ENCODE measurements around the gene KRTAP10-12. TPM values are rescaled to one million over a fixed set of nuclear protein-coding genes. Genes with fewer than 3 reads are reported as not detected.

KRTAP10-12 gene
- total RNA-seq, 1 experiment from 2014 or later = not detected

GRCh38 chr21:44677881-44678280 lies 19.1 kb upstream of the KRTAP10-12 start:
- CTCF ChIA-PET = no interaction called here
- H3K36me3 Mint-ChIP-seq = peaks cover 2% of the 10 kb centered on the region
- H3K9me3 Mint-ChIP-seq = peaks cover 11% of the 10 kb centered on the region
- H3K27me3 Mint-ChIP-seq (ENCODE audit: low read depth) = peaks cover 5% of the 10 kb centered on the region; the same call in 1 of the 2 replicates
- H3K27ac Mint-ChIP-seq = no peak overlapping the region
- DNase-seq (ENCODE audit: low spot score) (no peak), ATAC-seq (no peak)
- peaks cover under 1% of the 10 kb centered on the region; the same call in 1 of the 2 replicates for H3K4me1 Mint-ChIP-seq
- H3K4me3 Mint-ChIP-seq = no peak overlapping the region
- TF ChIP-seq, protein P1, sequence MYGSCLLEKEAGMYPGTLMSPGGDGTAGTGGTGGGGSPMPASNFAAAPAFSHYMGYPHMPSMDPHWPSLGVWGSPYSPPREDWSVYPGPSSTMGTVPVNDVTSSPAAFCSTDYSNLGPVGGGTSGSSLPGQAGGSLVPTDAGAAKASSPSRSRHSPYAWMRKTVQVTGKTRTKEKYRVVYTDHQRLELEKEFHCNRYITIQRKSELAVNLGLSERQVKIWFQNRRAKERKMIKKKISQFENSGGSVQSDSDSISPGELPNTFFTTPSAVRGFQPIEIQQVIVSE (CRISPR knock-in tag; IDR thresholded peaks at IDR 0.05; ENCODE audit: borderline replicate concordance) = no peak
- TF ChIP-seq, protein P2, sequence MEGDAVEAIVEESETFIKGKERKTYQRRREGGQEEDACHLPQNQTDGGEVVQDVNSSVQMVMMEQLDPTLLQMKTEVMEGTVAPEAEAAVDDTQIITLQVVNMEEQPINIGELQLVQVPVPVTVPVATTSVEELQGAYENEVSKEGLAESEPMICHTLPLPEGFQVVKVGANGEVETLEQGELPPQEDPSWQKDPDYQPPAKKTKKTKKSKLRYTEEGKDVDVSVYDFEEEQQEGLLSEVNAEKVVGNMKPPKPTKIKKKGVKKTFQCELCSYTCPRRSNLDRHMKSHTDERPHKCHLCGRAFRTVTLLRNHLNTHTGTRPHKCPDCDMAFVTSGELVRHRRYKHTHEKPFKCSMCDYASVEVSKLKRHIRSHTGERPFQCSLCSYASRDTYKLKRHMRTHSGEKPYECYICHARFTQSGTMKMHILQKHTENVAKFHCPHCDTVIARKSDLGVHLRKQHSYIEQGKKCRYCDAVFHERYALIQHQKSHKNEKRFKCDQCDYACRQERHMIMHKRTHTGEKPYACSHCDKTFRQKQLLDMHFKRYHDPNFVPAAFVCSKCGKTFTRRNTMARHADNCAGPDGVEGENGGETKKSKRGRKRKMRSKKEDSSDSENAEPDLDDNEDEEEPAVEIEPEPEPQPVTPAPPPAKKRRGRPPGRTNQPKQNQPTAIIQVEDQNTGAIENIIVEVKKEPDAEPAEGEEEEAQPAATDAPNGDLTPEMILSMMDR (IDR thresholded peaks at IDR 0.05) = no peak
- TF ChIP-seq CREM (CRISPR knock-in tag; IDR thresholded peaks at IDR 0.05) (no peak), JAZF1 (CRISPR knock-in tag; IDR thresholded peaks at IDR 0.05) (no peak), MXD4 (CRISPR knock-in tag; IDR thresholded peaks at IDR 0.05; ENCODE audit: borderline replicate concordance) (no peak), GTF2I (CRISPR knock-in tag; conservative IDR thresholded peaks at IDR 0.05) (no peak), JUN (CRISPR knock-in tag; IDR thresholded peaks at IDR 0.05) (no peak), HMGA2 (CRISPR knock-in tag; IDR thresholded peaks at IDR 0.05) (no peak), NFATC4 (CRISPR knock-in tag; IDR thresholded peaks at IDR 0.05) (no peak), RELA (CRISPR knock-in tag; IDR thresholded peaks at IDR 0.05; ENCODE audit: borderline replicate concordance) (no peak), ESRRA (CRISPR knock-in tag; IDR thresholded peaks at IDR 0.05; ENCODE audit: borderline replicate concordance) (no peak), TEAD4 (CRISPR knock-in tag; IDR thresholded peaks at IDR 0.05) (no peak)
- TF ChIP-seq, protein P3, sequence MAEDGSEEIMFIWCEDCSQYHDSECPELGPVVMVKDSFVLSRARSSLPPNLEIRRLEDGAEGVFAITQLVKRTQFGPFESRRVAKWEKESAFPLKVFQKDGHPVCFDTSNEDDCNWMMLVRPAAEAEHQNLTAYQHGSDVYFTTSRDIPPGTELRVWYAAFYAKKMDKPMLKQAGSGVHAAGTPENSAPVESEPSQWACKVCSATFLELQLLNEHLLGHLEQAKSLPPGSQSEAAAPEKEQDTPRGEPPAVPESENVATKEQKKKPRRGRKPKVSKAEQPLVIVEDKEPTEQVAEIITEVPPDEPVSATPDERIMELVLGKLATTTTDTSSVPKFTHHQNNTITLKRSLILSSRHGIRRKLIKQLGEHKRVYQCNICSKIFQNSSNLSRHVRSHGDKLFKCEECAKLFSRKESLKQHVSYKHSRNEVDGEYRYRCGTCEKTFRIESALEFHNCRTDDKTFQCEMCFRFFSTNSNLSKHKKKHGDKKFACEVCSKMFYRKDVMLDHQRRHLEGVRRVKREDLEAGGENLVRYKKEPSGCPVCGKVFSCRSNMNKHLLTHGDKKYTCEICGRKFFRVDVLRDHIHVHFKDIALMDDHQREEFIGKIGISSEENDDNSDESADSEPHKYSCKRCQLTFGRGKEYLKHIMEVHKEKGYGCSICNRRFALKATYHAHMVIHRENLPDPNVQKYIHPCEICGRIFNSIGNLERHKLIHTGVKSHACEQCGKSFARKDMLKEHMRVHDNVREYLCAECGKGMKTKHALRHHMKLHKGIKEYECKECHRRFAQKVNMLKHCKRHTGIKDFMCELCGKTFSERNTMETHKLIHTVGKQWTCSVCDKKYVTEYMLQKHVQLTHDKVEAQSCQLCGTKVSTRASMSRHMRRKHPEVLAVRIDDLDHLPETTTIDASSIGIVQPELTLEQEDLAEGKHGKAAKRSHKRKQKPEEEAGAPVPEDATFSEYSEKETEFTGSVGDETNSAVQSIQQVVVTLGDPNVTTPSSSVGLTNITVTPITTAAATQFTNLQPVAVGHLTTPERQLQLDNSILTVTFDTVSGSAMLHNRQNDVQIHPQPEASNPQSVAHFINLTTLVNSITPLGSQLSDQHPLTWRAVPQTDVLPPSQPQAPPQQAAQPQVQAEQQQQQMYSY (CRISPR knock-in tag; IDR thresholded peaks at IDR 0.05) = no peak
- TF ChIP-seq, protein P4, sequence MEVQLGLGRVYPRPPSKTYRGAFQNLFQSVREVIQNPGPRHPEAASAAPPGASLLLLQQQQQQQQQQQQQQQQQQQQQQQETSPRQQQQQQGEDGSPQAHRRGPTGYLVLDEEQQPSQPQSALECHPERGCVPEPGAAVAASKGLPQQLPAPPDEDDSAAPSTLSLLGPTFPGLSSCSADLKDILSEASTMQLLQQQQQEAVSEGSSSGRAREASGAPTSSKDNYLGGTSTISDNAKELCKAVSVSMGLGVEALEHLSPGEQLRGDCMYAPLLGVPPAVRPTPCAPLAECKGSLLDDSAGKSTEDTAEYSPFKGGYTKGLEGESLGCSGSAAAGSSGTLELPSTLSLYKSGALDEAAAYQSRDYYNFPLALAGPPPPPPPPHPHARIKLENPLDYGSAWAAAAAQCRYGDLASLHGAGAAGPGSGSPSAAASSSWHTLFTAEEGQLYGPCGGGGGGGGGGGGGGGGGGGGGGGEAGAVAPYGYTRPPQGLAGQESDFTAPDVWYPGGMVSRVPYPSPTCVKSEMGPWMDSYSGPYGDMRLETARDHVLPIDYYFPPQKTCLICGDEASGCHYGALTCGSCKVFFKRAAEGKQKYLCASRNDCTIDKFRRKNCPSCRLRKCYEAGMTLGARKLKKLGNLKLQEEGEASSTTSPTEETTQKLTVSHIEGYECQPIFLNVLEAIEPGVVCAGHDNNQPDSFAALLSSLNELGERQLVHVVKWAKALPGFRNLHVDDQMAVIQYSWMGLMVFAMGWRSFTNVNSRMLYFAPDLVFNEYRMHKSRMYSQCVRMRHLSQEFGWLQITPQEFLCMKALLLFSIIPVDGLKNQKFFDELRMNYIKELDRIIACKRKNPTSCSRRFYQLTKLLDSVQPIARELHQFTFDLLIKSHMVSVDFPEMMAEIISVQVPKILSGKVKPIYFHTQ (CRISPR knock-in tag; IDR thresholded peaks at IDR 0.05) = no peak
- TF ChIP-seq, protein P5, sequence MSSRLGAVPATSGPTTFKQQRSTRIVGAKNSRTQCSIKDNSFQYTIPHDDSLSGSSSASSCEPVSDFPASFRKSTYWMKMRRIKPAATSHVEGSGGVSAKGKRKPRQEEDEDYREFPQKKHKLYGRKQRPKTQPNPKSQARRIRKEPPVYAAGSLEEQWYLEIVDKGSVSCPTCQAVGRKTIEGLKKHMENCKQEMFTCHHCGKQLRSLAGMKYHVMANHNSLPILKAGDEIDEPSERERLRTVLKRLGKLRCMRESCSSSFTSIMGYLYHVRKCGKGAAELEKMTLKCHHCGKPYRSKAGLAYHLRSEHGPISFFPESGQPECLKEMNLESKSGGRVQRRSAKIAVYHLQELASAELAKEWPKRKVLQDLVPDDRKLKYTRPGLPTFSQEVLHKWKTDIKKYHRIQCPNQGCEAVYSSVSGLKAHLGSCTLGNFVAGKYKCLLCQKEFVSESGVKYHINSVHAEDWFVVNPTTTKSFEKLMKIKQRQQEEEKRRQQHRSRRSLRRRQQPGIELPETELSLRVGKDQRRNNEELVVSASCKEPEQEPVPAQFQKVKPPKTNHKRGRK (CRISPR knock-in tag; IDR thresholded peaks at IDR 0.05; ENCODE audit: borderline replicate concordance) = no peak
- POLR2A ChIA-PET = no interaction called here

- no peak overlapping the region for H3K4me3 Mint-ChIP-seq
- H3K27ac Mint-ChIP-seq = no peak overlapping the region
- DNase-seq (ENCODE audit: low spot score) = no peak
- ChIA-PET POLR2A (no interaction called here), CTCF (no interaction called here)
- H3K27me3 Mint-ChIP-seq (ENCODE audit: low read depth) = peaks cover 5% of the 10 kb centered on the region; the same call in 1 of the 2 replicates
- H3K36me3 Mint-ChIP-seq = no peaks in the 10 kb centered on the region
- no peak for ATAC-seq
- peaks cover 3% of the 10 kb centered on the region for H3K4me1 Mint-ChIP-seq
- H3K9me3 Mint-ChIP-seq = no peaks in the 10 kb centered on the region
- TF ChIP-seq ATF3 (CRISPR knock-in tag; conservative IDR thresholded peaks at IDR 0.05) (no peak), CREB1 (CRISPR knock-in tag; IDR thresholded peaks at IDR 0.05) (no peak), ETV6 (CRISPR knock-in tag; IDR thresholded peaks at IDR 0.05) (no peak), ZNF317 (CRISPR knock-in tag; IDR thresholded peaks at IDR 0.05; ENCODE audit: borderline replicate concordance, low read depth) (no peak), NR2C2 (CRISPR knock-in tag; IDR thresholded peaks at IDR 0.05) (no peak)
- TF ChIP-seq, protein P6, sequence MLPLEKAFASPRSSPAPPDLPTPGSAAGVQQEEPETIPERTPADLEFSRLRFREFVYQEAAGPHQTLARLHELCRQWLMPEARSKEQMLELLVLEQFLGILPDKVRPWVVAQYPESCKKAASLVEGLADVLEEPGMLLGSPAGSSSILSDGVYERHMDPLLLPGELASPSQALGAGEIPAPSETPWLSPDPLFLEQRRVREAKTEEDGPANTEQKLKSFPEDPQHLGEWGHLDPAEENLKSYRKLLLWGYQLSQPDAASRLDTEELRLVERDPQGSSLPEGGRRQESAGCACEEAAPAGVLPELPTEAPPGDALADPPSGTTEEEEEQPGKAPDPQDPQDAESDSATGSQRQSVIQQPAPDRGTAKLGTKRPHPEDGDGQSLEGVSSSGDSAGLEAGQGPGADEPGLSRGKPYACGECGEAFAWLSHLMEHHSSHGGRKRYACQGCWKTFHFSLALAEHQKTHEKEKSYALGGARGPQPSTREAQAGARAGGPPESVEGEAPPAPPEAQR (CRISPR knock-in tag; IDR thresholded peaks at IDR 0.05) = no peak
Observed at GRCh38 chr21:44681152-44681551, 15.8 kb upstream of the KRTAP10-12 start.
